Subcutaneous abdominal adipose tissue (tissue), 5 donors: ENCODE data around the gene MIF4GD.
"Not testable (repeated sequence)": the region's sequence is repeated elsewhere in the genome, so short reads cannot be mapped to it uniquely, and the experiment has no call there.

Experiments used
- H3K27ac ChIP-seq: one replicate; pipeline ENCODE4 v1.7.0; 2013; ENCODE audit warnings: low read depth, mild to moderate bottlenecking, inconsistent platforms, low read length, moderate library complexity
- H3K27me3 ChIP-seq, 5 donors: one replicate each; pipeline ENCODE4 v1.7.0; 2013; ENCODE audit warnings: low read length in 5 of 5, inconsistent platforms in 1 of 5; ENCODE audit not compliant: control insufficient read depth in 5 of 5, insufficient read depth in 4 of 5
- H3K36me3 ChIP-seq, 5 donors: one replicate each; pipeline ENCODE4 v1.7.0; 2013; ENCODE audit warnings: low read length in 5 of 5; ENCODE audit not compliant: control insufficient read depth in 5 of 5, insufficient read depth in 5 of 5
- H3K4me1 ChIP-seq, 5 donors: one replicate each; pipeline ENCODE4 v1.7.0; 2013; ENCODE audit warnings: low read length in 5 of 5, mild to moderate bottlenecking in 3 of 5, moderate library complexity in 1 of 5; ENCODE audit not compliant: control insufficient read depth in 5 of 5, insufficient read depth in 5 of 5
- H3K4me3 ChIP-seq, 5 donors: one replicate each; pipeline ENCODE4 v1.7.0; 2013; ENCODE audit warnings: low read length in 5 of 5, low read depth in 1 of 5
- H3K9ac ChIP-seq, 5 donors: one replicate each; pipeline ENCODE4 v1.7.0; 2013; ENCODE audit warnings: low read length in 5 of 5, mild to moderate bottlenecking in 4 of 5, moderate library complexity in 3 of 5
- H3K9me3 ChIP-seq, 5 donors: one replicate each; pipeline ENCODE4 v1.7.0; 2013; ENCODE audit warnings: low read length in 5 of 5; ENCODE audit not compliant: control insufficient read depth in 5 of 5
- donor health status: healthy.
- donor health status: healthy.
- donor health status: healthy.
- donor health status: healthy.
- donor health status: healthy.

Gene MIF4GD

DNA sequence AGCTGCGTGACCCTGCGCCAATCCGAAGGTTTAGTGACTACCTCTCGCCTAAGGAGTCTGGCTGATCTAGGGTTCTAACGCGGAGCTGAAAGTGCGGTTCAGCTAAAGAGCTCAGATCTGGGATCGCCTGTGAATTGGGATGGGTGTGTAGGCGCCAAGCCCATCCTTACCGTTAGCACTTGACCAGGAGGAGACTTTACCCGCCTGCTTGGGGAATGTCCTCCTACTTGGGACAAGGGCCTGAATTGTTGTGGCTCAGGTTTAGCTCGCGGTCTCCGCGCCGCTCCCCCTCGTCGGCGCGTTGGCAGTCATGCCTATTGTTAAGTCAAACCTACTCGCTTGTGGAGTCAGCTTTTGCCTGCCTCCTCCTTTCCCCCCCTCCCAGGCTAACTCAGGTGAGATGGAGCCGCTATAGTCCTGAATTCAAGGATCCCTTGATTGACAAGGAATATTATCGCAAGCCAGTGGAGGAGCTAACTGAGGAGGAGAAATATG, 8.9 kb downstream of the MIF4GD start:
- Histone ChIP-seq H3K4me1 (peaks cover 12 to 41% (median 30%) of the 10 kb centered on the region in 5 donors), H3K4me3 (peak overlapping the region; percentile 79 to 98 (median 93)), H3K9ac (peak overlapping the region; percentile 91 to 99 (median 97)), H3K27me3 (no peaks in the 10 kb centered on the region), H3K36me3 (peaks cover 0 to 35% (median 33%) of the 10 kb centered on the region in 5 donors), H3K27ac (peak overlapping the region; percentile 99), H3K9me3 (no peaks in the 10 kb centered on the region)

DNA sequence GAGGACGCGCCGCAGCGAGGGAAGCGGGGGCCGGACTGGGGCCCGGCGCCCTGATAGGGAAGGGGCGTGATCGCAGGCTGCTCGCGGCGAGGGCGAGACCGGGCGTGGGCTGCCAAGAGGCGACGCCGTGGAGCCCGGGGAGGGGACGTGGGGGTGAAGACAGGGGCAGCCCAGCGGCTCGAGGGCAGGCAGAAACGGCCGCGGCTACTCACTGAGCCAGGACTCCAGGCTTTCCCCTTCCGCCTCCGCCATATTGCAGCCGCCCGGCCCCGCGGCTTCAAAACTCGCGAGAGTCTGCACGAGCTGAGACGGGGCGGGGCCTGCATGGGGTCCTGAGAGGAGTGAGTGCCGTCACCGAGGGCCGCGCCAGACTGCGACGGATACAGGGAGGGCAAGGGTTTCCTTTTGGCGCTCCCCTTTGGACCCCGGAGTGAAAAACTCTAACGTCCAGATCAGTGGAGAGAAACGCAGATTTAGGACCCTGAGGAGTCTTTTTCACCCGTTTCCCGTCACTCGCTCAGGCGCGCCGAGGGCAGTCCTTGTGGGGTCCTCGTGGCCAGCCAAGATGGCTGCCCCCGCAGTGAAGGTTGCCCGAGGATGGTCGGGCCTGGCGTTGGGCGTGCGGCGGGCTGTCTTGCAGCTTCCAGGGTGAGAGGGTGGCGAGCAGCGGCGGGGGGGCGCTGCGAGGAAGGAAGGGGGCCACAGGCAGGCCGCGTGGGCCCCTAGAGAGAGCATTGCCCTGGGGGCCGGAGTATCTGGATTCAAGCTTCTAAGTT, 9.5 kb downstream of the MIF4GD start, which contains the start of the genes GGA3 and MRPS7:
GGA3 (minus strand) TSS at position 271 of the 776 bp plus-strand sequence; CDS start at position 252, 19 bp downstream.
MRPS7 (plus strand) TSS at position 544 of the 776 bp plus-strand sequence; CDS start at position 566, 22 bp downstream.
- H3K27ac ChIP-seq, result peak within 1 kb of the TSS; percentile 99
- no peaks in the 10 kb centered on the region for H3K9me3 ChIP-seq
- peaks cover 0 to 29% (median 27%) of the 10 kb centered on the region in 5 donors for H3K36me3 ChIP-seq
- H3K9ac ChIP-seq, result peak within 1 kb of the TSS; percentile 94 to 99 (median 97)
- no peaks in the 10 kb centered on the region for H3K27me3 ChIP-seq
- H3K4me1 ChIP-seq, result peaks cover 12 to 34% (median 29%) of the 10 kb centered on the region in 5 donors
- H3K4me3 ChIP-seq, result peak within 1 kb of the TSS; percentile 79 to 98 (median 93)

DNA sequence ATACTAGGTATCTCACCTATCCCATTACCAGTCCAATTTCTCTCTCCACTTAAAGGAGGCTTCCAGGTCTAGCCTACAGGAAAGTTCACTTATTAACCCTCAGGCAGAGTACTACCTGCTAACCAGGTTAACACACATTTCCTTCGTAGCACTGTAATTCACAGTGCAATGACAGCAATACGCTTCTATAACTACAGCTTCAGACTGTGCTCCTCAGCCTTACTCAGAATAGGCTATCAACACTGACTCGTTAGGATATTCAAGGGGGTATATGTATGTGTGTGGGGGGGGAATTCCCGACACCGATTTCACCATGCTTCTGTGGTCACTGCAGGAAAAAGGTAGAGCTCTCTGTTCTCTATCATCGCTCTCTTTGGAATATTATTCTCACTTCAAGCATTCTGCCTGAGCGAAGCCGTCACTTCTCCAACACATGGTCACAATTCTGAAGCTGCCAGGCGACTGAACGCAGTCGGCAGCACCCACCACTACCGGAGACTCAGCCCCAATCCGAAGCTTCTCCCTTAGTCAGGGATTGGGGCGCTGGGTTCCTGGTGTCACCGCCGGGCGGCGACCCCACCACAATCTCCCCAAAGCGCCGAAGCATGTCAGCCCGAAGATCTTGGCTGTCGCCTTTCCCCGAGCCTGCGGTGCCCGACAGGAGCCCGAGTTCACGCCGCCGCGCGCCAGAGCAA, 10.2 kb downstream of the MIF4GD start:
- H3K9me3 ChIP-seq, result no peaks in the 10 kb centered on the region

GRCh38 chr17:75257228-75257627, 13.8 kb downstream of the MIF4GD start:
- not testable (repeated sequence) for H3K27me3 ChIP-seq, H3K36me3 ChIP-seq, H3K9me3 ChIP-seq, H3K4me3 ChIP-seq, H3K9ac ChIP-seq, H3K27ac ChIP-seq
- peaks cover 8 to 28% (median 21%) of the 10 kb centered on the region in 5 donors for H3K4me1 ChIP-seq

More for the DNA sequence above, 10.2 kb downstream of the MIF4GD start:
- Histone ChIP-seq H3K9ac (peak overlapping the region; percentile 94 to 99 (median 97)), H3K27ac (peak overlapping the region; percentile 99), H3K4me1 (peaks cover 12 to 33% (median 29%) of the 10 kb centered on the region in 5 donors), H3K4me3 (peak overlapping the region; percentile 79 to 96 (median 88)), H3K27me3 (no peaks in the 10 kb centered on the region), H3K36me3 (peaks cover 0 to 22% (median 19%) of the 10 kb centered on the region in 5 donors)

- H3K9me3 ChIP-seq, H3K4me3 ChIP-seq, H3K36me3 ChIP-seq, H3K27ac ChIP-seq, H3K27me3 ChIP-seq, H3K9ac ChIP-seq: not testable (repeated sequence)
- H3K4me1 ChIP-seq, result peaks cover 8 to 25% (median 18%) of the 10 kb centered on the region in 5 donors
These were observed 14.9 kb downstream of the MIF4GD start for GRCh38 chr17:75255954-75256698.

DNA sequence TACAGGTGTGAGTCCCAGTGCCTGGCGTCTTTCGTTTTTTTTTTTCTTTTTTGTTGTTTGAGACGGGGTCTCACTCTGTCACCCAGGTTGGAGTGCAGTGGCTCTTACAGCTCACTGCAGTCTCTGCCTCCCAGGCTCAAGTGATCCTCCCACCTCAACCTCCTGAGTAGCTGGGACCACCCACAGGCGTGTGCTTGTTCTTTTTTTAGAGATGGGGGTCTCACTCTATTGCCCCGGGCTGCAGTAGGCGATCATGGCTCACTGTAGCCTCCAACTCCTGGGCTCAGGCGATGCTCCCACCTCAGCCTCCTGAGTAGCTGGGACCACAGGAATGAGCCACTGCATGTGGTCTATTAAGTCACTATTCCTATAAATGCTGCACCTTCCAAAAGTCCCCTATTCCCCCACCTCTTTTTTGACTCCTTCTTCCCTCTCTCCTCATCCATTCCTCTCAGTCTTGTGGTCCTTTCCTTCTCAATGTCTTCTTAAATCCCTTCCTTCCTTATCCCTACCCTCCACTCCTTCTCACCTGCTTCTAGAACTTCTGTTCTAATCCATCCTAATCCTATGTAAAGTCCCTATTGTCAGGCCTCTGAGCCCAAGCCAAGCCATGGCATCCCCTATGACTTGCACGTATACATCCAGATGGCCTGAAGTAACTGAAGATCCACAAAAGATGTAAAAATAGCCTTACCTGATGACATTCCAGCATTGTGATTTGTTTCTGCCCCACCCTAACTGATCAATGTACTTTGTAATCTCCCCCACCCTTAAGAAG, 18.8 kb downstream of the MIF4GD start:
- no peaks in the 10 kb centered on the region for H3K36me3 ChIP-seq
- H3K27me3 ChIP-seq, result no peaks in the 10 kb centered on the region
- no peak overlapping the region for H3K27ac ChIP-seq
- H3K9ac ChIP-seq, result peak overlapping the region in 1 of 5 donors; percentile 21
- no peaks in the 10 kb centered on the region for H3K9me3 ChIP-seq
- H3K4me3 ChIP-seq, result no peak overlapping the region
- H3K4me1 ChIP-seq, result peaks cover 3 to 20% (median 12%) of the 10 kb centered on the region in 5 donors

DNA sequence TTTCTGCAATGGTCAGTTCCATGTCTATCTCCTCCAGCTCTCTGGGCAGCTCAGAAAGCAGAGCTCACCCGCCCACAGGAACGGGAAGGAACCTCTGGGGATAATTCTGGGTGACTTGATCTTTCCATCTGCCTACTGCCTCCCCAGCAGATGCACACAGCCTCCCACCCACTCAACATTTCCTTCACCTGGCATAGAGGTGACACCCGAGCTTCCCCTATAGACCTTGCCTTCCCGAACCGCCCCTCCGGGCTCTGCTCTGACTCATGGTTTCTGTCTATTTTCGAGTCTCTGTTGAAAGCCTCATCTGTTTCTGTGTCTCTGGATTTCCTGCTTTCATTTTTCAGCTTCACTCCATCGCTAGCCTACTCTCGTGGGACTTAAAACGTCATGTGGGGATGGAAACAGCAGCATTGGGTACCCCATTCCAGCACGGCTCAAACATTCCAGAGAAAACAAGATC, 21.0 kb downstream of the MIF4GD start:
- Histone ChIP-seq H3K36me3 (peaks cover 0 to 16% (median 16%) of the 10 kb centered on the region in 5 donors), H3K9ac (peak overlapping the region in 1 of 5 donors; percentile 38), H3K4me3 (peak overlapping the region in 3 of 5 donors; percentile 1 to 29 (median 17)), H3K4me1 (peaks cover 3 to 20% (median 12%) of the 10 kb centered on the region in 5 donors), H3K9me3 (no peaks in the 10 kb centered on the region), H3K27me3 (no peaks in the 10 kb centered on the region), H3K27ac (peak overlapping the region; percentile 7)

- Histone ChIP-seq H3K9me3 (no peaks in the 10 kb centered on the region), H3K4me3 (peak overlapping the region in 2 of 5 donors; percentile 1 to 29), H3K27ac (peak overlapping the region; percentile 7), H3K36me3 (peaks cover 0 to 21% (median 21%) of the 10 kb centered on the region in 5 donors), H3K4me1 (peaks cover 3 to 20% (median 12%) of the 10 kb centered on the region in 5 donors), H3K9ac (no peak overlapping the region), H3K27me3 (no peaks in the 10 kb centered on the region)
These were observed 21.5 kb downstream of the MIF4GD start for GRCh38 chr17:75249564-75249963.

DNA sequence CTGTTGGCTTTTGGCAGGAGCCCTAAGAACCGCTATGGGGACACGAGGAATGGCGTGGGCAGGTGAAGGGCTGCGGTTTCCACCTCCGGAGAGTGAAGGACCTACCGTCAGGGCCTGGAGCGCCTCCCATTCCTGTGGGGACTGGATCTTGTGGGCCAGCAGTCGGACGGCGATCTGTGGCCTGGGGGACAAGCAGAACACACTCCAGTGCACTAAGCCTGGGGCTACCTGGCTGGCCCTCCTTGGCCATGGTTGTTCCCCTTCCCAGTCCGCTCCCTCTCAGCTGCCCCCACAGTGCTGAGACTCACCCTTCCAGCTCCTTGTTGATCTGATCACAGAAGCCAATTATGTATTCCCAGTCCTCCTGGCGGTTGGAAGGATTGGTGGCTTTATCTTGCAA, 24.6 kb downstream of the MIF4GD start:
- no peak overlapping the region for H3K4me3 ChIP-seq
- H3K27me3 ChIP-seq, result no peaks in the 10 kb centered on the region
- H3K36me3 ChIP-seq, result peaks cover 0 to 53% (median 52%) of the 10 kb centered on the region in 5 donors
- H3K4me1 ChIP-seq, result peaks cover 7 to 22% (median 12%) of the 10 kb centered on the region in 5 donors
- no peak overlapping the region for H3K27ac ChIP-seq
- no peak overlapping the region for H3K9ac ChIP-seq
- no peaks in the 10 kb centered on the region for H3K9me3 ChIP-seq
